Activated CD8-positive, alpha-beta memory T cell treated with anti-CD3 and anti-CD28 coated beads, Interleukin-2, amount 10 ng/mL, durations not matched to agents 7 days and 5 days (primary cell): ENCODE measurements around the gene TMEM212. TPM values are rescaled to one million over a fixed set of nuclear protein-coding genes. Genes with fewer than 3 reads are reported as not detected.

Source experiments
- ATAC-seq: fragments of 150-1000 bp; cut with Tn5 transposase; one replicate; pipeline ENCODE4 v1.10.0; 2021; ENCODE audit warnings: moderate library complexity
- CTCF ChIA-PET: fragments of 350-600 bp; sonication (Branson Sonifier 250); formaldehyde crosslinking; loops from one replicate; lab custom pipeline; 2021; ENCODE audit warnings: antibody characterized with exemption; lab: Charles Lee
- DNase-seq: peaks from one replicate; pipeline ENCODE4 v3.0.0-alpha.2; 2020
- H3K27ac Mint-ChIP-seq: one replicate; pipeline ENCODE4 v1.8.0; 2021; ENCODE audit warnings: mild to moderate bottlenecking, mixed read lengths
- H3K27me3 Mint-ChIP-seq: one replicate; pipeline ENCODE4 v1.8.0; 2021; ENCODE audit warnings: mixed read lengths
- H3K36me3 Mint-ChIP-seq: one replicate; pipeline ENCODE4 v1.8.0; 2021; ENCODE audit warnings: mild to moderate bottlenecking, mixed read lengths
- H3K4me1 Mint-ChIP-seq: one replicate; pipeline ENCODE4 v1.8.0; 2021; ENCODE audit warnings: mixed read lengths
- H3K4me3 Mint-ChIP-seq: one replicate; pipeline ENCODE4 v1.8.0; 2021; ENCODE audit warnings: mild to moderate bottlenecking, moderate library complexity, mixed read lengths
- H3K9me3 Mint-ChIP-seq: one replicate; pipeline ENCODE4 v1.8.0; 2022; ENCODE audit warnings: low read depth, mixed read lengths
- total RNA-seq, 2 experiments: library from RNA; stranded (reverse); gene quantifications; one replicate each; pipeline ENCODE4 v1.2.3, GENCODE V29; 2021

Gene TMEM212
- total RNA-seq, 2 experiments from 2014 or later, result not detected

DNA sequence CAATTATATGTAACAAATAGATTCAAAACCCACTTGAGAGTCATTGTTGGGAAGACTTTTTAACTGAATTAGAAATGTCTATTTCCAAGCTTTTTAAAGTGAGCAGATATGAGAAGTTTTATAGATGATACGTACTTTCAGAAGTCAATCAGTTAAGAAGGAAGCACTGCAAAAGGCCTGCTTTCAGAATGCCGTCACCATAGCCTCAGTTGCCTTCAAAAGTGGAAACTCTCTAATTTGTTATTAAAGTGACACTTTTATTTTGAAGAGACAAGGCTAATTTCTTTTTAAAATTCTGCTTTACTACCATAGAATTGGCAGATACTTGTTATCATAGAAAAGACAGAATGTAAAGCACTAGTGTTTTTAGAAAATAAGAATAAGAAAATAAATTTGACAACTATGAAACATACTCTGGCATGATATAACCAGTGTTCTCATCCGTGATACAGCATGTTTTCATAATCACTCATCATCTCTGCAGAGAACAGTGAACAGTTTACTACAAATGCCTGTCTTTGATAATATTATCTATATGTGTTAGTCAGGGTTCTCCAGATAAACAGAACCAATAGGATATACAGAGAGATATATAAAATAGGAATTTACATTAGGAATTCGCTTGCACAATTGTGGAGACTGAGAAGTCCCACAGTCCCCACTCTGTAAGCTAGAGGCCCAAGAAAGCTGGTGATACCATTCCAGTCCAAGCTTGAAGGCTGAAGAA, 25.9 kb upstream of the TMEM212 start:
- Mint-ChIP-seq H3K27ac (no peak overlapping the region), H3K27me3 (peaks cover 32% of the 10 kb centered on the region), H3K4me1 (peaks cover 15% of the 10 kb centered on the region), H3K9me3 (no peaks in the 10 kb centered on the region), H3K4me3 (no peak overlapping the region), H3K36me3 (no peaks in the 10 kb centered on the region)
- ATAC-seq (no peak), DNase-seq (no peak)
- CTCF ChIA-PET, result no interaction called here

GRCh38 chr3:171821044-171821443, 22.1 kb upstream of the TMEM212 start:
- H3K4me1 Mint-ChIP-seq, result peaks cover 7% of the 10 kb centered on the region
- CTCF ChIA-PET, result no interaction called here
- H3K27me3 Mint-ChIP-seq, result peaks cover 37% of the 10 kb centered on the region
- H3K9me3 Mint-ChIP-seq, result no peaks in the 10 kb centered on the region
- ATAC-seq (no peak), DNase-seq (no peak)
- no peaks in the 10 kb centered on the region for H3K36me3 Mint-ChIP-seq
- no peak overlapping the region for H3K4me3 Mint-ChIP-seq
- H3K27ac Mint-ChIP-seq, result no peak overlapping the region

DNA sequence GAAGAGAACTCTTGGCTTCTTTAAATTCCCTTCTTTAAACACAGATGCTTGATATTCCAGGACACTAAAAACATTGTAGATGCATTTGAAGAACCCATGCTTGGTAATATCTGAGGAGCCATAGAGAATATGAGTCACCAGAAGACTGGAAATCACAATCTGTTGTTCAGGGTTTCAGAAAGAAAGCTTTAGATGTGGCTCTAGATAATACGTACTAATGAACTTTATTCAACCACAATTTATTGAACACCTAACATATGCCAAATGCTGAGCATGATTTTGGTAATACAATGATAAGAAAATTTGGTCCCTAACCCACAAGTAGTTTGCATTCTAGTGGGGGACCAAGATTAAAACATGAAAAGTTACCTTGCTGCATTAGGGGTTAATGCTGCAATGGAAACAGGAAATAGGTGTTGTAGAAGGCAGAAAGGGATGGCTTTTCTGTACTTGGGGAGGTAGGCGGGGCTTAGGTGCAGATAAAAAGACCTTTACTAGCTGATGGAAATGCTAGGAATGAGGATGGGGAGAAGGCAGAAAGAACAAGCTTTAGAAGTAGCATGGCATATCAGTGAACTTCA, 21.3 kb upstream of the TMEM212 start:
- H3K27me3 Mint-ChIP-seq, result peaks cover 37% of the 10 kb centered on the region
- H3K9me3 Mint-ChIP-seq, result no peaks in the 10 kb centered on the region
- CTCF ChIA-PET, result no interaction called here

DNA sequence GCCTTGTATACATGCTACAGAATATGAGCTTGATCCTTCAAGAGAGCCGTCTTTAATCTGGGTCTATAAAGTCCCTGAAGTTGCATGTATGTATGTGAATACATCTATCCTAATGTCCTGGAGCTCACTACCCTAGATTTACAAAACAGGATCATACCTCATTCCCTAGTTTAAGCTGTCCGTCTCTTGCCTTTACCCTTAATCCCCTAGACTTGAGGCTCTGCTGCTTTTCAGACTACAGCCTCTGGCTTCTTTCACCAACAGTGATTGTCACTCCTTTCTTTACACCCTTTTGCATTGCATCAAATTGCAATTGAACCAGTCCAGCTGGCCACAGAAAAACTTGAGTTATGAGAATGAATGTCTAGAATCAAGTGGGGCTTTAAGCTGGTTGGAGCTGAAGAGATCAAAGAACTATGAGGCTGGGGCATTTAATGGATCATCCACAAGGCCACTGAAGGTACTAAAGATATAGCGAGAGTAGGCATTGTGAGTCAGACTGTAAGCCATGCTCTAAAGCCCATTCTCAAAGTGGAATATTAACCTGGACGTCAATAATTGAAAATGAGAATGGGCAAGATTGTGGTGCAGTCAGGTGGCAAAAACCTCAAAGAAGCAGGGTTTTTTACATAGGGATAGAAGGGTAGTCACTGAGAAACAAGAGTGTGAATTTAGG, 20.6 kb upstream of the TMEM212 start:
- ATAC-seq (no peak), DNase-seq (no peak)
- CTCF ChIA-PET, result no interaction called here
- Mint-ChIP-seq H3K9me3 (no peaks in the 10 kb centered on the region), H3K4me3 (no peak overlapping the region), H3K27ac (no peak overlapping the region), H3K4me1 (peaks cover 11% of the 10 kb centered on the region), H3K27me3 (peaks cover 42% of the 10 kb centered on the region), H3K36me3 (no peaks in the 10 kb centered on the region)

More for the DNA sequence above, 21.3 kb upstream of the TMEM212 start:
- ATAC-seq (no peak), DNase-seq (no peak)
- peaks cover 7% of the 10 kb centered on the region for H3K4me1 Mint-ChIP-seq
- H3K36me3 Mint-ChIP-seq, result no peaks in the 10 kb centered on the region
- no peak overlapping the region for H3K27ac Mint-ChIP-seq
- H3K4me3 Mint-ChIP-seq, result no peak overlapping the region

DNA sequence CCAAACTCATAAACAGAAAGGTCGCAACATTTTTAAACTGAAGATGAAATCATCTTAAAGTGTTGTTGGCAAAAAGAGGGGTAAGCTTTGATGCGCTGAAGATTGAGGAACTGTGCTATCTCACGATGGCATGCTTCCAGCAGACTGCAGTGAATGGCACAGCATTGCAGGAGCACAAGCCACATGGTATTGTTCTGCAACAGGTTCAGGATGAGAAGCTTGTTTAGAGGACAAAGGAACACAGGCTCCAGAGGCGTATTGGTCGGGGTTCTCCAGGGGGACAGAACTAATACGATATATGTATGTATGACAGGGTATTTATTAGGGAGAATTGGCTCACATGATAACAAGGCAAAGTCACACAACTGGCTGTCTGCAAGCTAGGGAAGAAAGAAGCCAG, 19.0 kb upstream of the TMEM212 start:
- Mint-ChIP-seq H3K27me3 (peaks cover 48% of the 10 kb centered on the region), H3K9me3 (no peaks in the 10 kb centered on the region), H3K27ac (no peak overlapping the region), H3K4me3 (no peak overlapping the region), H3K36me3 (no peaks in the 10 kb centered on the region), H3K4me1 (peaks cover 17% of the 10 kb centered on the region)
- DNase-seq (no peak), ATAC-seq (no peak)
- CTCF ChIA-PET, result no interaction called here

DNA sequence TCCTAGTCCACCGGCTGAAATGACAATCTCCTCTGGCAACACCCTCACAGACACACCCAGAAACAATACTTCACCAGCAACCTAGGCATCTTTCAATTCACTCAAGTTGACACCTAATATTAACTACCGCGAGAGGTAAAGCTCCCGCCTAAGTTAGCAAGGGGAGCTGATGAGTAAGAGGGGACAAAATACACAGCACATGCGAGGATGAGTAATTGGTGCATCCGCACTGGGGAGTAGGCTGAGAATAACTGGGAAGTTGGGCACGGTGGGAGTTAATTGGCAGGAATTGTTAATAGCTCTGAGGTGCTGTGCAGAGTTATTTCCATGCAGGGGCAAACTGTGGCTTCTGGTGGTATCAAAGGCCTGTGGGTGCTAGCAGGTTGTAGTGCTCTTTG, 18.3 kb upstream of the TMEM212 start:
- no peak overlapping the region for H3K27ac Mint-ChIP-seq

DNA sequence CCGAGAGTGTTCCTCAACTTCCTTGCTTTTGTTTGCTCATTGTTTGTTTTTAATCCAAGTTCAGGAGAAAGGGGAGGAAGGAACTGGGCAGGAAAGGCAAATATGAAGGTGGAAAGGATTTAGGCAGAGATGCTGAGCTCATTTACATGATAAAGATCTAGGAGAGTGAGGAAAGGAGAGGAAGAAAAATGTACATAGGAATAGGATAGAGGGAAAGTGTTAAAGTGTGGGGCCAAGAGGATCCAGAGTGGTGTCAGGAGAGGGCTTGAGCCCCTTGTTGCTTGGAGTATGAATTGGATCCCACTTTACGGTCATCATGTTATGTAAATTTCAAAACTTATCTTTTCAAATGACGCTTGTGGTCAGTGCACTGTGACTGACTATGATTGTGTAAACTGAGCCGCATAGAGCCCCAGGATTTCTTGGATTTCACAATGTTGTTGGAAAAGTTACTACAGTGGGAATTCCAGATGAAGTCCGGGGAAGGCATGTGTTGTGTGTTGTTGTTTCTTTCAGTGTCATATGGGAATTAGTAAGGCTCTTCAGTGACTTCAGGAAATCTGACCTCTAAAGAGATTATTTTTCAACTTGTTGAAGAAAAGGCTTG, 17.8 kb upstream of the TMEM212 start:
- no peak for ATAC-seq
- no peaks in the 10 kb centered on the region for H3K9me3 Mint-ChIP-seq
- CTCF ChIA-PET, result no interaction called here
- no peak overlapping the region for H3K4me3 Mint-ChIP-seq
- H3K27ac Mint-ChIP-seq, result no peak overlapping the region
- peaks cover 44% of the 10 kb centered on the region for H3K27me3 Mint-ChIP-seq
- peaks cover 17% of the 10 kb centered on the region for H3K4me1 Mint-ChIP-seq
- DNase-seq, result no peak
- H3K36me3 Mint-ChIP-seq, result no peaks in the 10 kb centered on the region

More for the DNA sequence above, 18.3 kb upstream of the TMEM212 start:
- ATAC-seq, result no peak
- Mint-ChIP-seq H3K9me3 (no peaks in the 10 kb centered on the region), H3K4me1 (peaks cover 17% of the 10 kb centered on the region), H3K27me3 (peaks cover 44% of the 10 kb centered on the region), H3K36me3 (no peaks in the 10 kb centered on the region), H3K4me3 (no peak overlapping the region)
- CTCF ChIA-PET, result no interaction called here
- DNase-seq, result no peak

GRCh38 chr3:171827385-171827784, 15.8 kb upstream of the TMEM212 start:
- H3K36me3 Mint-ChIP-seq, result no peaks in the 10 kb centered on the region
- H3K27me3 Mint-ChIP-seq, result peaks cover 42% of the 10 kb centered on the region
- no peaks in the 10 kb centered on the region for H3K9me3 Mint-ChIP-seq
- DNase-seq, result no peak
- CTCF ChIA-PET, result interaction anchor here (0.7 kb wide), 2 partner anchors 422 to 514 kb away, joined by 3 read pairs; no protein-coding TSS in a partner anchor
- peaks cover 11% of the 10 kb centered on the region for H3K4me1 Mint-ChIP-seq
- no peak for ATAC-seq
- H3K4me3 Mint-ChIP-seq, result no peak overlapping the region
- H3K27ac Mint-ChIP-seq, result no peak overlapping the region

DNA sequence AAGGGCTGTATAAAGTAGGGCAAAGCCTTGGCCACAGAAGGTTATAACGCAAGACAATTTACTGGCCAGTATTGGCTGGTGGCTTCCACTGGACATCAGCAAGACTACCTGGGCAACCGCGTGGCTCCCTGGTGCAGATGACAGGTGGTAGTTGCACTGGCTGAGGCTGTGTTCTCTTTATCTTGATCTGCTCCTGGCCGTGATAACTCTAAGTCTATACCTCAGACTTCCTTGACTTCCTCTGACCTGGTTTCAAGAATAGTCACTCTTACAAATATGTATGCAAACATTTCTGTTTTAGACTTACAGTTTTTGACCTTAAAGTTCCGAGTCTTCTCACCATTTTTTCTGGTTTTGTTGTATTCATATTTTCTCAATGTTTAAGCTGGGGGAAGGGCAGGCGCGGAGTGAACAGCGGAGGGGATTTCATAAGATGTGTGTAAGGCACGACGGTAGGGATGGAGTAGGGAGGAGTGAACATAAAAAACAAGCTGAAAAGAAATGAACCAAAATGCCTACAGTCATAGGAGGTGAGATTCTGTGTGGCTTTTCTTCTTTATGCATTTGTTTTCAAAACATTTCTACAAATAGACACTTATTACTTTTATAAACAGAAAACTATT, 15.2 kb upstream of the TMEM212 start:
- Mint-ChIP-seq H3K36me3 (no peaks in the 10 kb centered on the region), H3K4me3 (peak overlapping the region; percentile 1), H3K4me1 (peaks cover 11% of the 10 kb centered on the region), H3K27ac (no peak overlapping the region), H3K27me3 (peaks cover 43% of the 10 kb centered on the region), H3K9me3 (no peaks in the 10 kb centered on the region)
- CTCF ChIA-PET, result interaction anchor here (0.8 kb wide), 1 partner anchor 18 kb away, joined by 3 read pairs; the partner anchor contains the start of gene PLD1
- DNase-seq (no peak), ATAC-seq (peak; percentile 49)

GRCh38 chr3:171828902-171829770, 14.0 kb upstream of the TMEM212 start:
- Mint-ChIP-seq H3K4me1 (peaks cover 11% of the 10 kb centered on the region), H3K36me3 (no peaks in the 10 kb centered on the region), H3K9me3 (no peaks in the 10 kb centered on the region), H3K27ac (no peak overlapping the region), H3K27me3 (peaks cover 38% of the 10 kb centered on the region), H3K4me3 (no peak overlapping the region)
- CTCF ChIA-PET, result interaction anchor here (0.5 to 2.2 kb wide), 2 partner anchors 57 to 1561 kb away, joined by 3 to 8 read pairs; no protein-coding TSS in a partner anchor
- DNase-seq (no peak), ATAC-seq (no peak)

DNA sequence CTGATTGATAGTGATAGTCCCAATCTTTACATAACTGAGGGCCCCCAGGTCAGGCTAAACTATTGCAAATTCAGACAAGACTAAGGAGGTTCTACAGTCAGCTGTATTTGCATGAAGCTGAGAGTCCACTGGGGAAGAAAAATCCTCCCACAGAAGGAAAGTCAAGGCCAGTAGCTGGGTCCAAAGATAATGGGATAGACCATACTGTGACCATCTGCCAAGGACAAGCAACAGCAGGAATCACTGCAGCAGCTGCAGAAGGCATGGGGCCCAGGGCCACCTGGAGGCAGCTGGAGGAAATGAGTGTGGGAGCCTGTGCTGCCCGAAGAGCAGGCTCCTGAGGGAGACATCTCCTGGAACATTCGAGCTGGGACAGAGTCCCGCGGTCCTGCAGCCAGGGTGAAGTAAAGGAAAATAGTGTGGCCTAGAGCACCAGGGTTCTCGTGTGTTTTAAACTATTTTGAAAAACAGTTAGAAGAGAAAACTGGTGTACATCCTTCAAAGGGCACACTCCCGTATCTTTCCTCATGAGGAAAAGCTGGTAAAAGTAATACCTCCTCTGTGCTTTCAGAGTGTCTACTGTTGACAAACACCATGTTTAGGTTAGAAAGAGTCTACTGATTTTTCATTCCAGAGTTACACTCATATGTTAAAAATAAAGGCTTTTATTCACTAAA, 13.2 kb upstream of the TMEM212 start:
- Mint-ChIP-seq H3K9me3 (no peaks in the 10 kb centered on the region), H3K4me3 (no peak overlapping the region), H3K4me1 (peaks cover 11% of the 10 kb centered on the region), H3K27me3 (peaks cover 38% of the 10 kb centered on the region), H3K36me3 (no peaks in the 10 kb centered on the region), H3K27ac (no peak overlapping the region)
- DNase-seq (no peak), ATAC-seq (no peak)
- CTCF ChIA-PET, result interaction anchor here (2.2 kb wide), 1 partner anchor 58 kb away, joined by 8 read pairs; no protein-coding TSS in a partner anchor

- Mint-ChIP-seq H3K27ac (no peak overlapping the region), H3K36me3 (no peaks in the 10 kb centered on the region), H3K4me1 (peaks cover 11% of the 10 kb centered on the region), H3K27me3 (peaks cover 36% of the 10 kb centered on the region), H3K4me3 (no peak overlapping the region), H3K9me3 (no peaks in the 10 kb centered on the region)
- CTCF ChIA-PET, result interaction anchor here (2.2 kb wide), 1 partner anchor 58 kb away, joined by 8 read pairs; no protein-coding TSS in a partner anchor
- DNase-seq (no peak), ATAC-seq (no peak)
Observed at GRCh38 chr3:171830518-171830875, 12.7 kb upstream of the TMEM212 start.
